Liver (tissue), 3 donors: ENCODE results near the gene ARF1.

Experiments
- EGR1 ChIP-seq, 2 donors: IDR thresholded peaks; 2 replicates each; pipeline ENCODE4 v1.6.1; 2016 to 2018; ENCODE audit warnings: antibody characterized with exemption in 2 of 2, low read depth in 2 of 2
- FOXA1 ChIP-seq: IDR thresholded peaks from 2 replicates; pipeline ENCODE4 v1.6.1; 2016; ENCODE audit warnings: antibody characterized with exemption
- FOXA2 ChIP-seq: IDR thresholded peaks from 2 replicates; pipeline ENCODE4 v1.6.1; 2016; ENCODE audit warnings: antibody characterized with exemption
- GABPA ChIP-seq, 2 donors: IDR thresholded peaks in 1 of 2; conservative IDR thresholded peaks in 1 of 2; 2 replicates each; pipeline ENCODE4 v1.6.1; 2016; ENCODE audit warnings: antibody characterized with exemption in 2 of 2, mild to moderate bottlenecking in 1 of 2, moderate library complexity in 1 of 2
- NR2F2 ChIP-seq: IDR thresholded peaks from 2 replicates; pipeline ENCODE4 v1.6.1; 2016; ENCODE audit warnings: antibody characterized with exemption
- RAD21 ChIP-seq, 2 donors: IDR thresholded peaks; 2 replicates each; pipeline ENCODE4 v1.6.1; 2016; ENCODE audit warnings: antibody characterized with exemption in 2 of 2, mild to moderate bottlenecking in 2 of 2
- RXRA ChIP-seq, 2 donors: IDR thresholded peaks; 2 replicates each; pipeline ENCODE4 v1.6.1; 2017 to 2018; ENCODE audit warnings: antibody characterized with exemption in 2 of 2, mild to moderate bottlenecking in 1 of 2
- SP1 ChIP-seq: IDR thresholded peaks from 2 replicates; pipeline ENCODE4 v1.6.1; 2018; ENCODE audit warnings: antibody characterized with exemption, mild to moderate bottlenecking
- TAF1 ChIP-seq: conservative IDR thresholded peaks from 2 replicates; pipeline ENCODE4 v1.6.1; 2016; ENCODE audit warnings: antibody characterized with exemption, mild to moderate bottlenecking
- YY1 ChIP-seq: IDR thresholded peaks from 2 replicates; pipeline ENCODE4 v1.6.1; 2016; ENCODE audit warnings: antibody characterized with exemption, mild to moderate bottlenecking
- TF ChIP-seq, protein P1 (sequence below): fragments of 150-350 bp; IDR thresholded peaks from 2 replicates; pipeline ENCODE4 v1.5.1; 2017; ENCODE audit warnings: improper control_type of control experiment, low read depth, low read length; ENCODE audit not compliant: missing input control
- TF ChIP-seq, protein P2 (sequence below): IDR thresholded peaks from 2 replicates; pipeline ENCODE4 v1.6.1; 2016; ENCODE audit warnings: antibody characterized with exemption, mild to moderate bottlenecking
- TF ChIP-seq, protein P3 (sequence below): IDR thresholded peaks from 2 replicates; pipeline ENCODE4 v1.6.1; 2016; ENCODE audit warnings: antibody characterized with exemption
- donor health status: healthy.
- donor health status: healthy.

DNA sequence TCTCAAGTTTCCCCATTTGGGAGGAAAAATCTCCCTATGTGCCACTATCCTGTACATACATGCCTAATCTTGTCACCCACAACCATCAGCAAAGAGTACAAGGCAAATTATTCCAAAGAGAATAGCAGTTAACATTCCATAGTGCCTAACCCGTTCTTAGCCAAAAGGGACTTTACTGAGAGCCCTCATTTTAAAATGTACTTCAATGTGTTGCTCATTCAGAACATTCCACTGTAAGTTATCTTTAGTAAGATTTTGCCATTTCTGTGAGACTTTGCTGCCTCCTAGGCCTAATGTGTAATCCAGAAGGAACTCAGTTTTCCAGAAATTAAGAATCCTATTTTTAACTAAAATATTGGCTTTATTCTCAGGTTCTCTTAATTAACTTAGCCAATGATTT lies 37.8 kb downstream of the ARF1 start:
- TF ChIP-seq, protein P1, sequence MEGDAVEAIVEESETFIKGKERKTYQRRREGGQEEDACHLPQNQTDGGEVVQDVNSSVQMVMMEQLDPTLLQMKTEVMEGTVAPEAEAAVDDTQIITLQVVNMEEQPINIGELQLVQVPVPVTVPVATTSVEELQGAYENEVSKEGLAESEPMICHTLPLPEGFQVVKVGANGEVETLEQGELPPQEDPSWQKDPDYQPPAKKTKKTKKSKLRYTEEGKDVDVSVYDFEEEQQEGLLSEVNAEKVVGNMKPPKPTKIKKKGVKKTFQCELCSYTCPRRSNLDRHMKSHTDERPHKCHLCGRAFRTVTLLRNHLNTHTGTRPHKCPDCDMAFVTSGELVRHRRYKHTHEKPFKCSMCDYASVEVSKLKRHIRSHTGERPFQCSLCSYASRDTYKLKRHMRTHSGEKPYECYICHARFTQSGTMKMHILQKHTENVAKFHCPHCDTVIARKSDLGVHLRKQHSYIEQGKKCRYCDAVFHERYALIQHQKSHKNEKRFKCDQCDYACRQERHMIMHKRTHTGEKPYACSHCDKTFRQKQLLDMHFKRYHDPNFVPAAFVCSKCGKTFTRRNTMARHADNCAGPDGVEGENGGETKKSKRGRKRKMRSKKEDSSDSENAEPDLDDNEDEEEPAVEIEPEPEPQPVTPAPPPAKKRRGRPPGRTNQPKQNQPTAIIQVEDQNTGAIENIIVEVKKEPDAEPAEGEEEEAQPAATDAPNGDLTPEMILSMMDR, result no peak
- no peak for TF ChIP-seq TAF1
- TF ChIP-seq NR2F2, result no peak
- no peak for TF ChIP-seq RAD21 (IDR thresholded peaks at IDR 0.05)
- TF ChIP-seq FOXA2, result no peak
- TF ChIP-seq, protein P2, sequence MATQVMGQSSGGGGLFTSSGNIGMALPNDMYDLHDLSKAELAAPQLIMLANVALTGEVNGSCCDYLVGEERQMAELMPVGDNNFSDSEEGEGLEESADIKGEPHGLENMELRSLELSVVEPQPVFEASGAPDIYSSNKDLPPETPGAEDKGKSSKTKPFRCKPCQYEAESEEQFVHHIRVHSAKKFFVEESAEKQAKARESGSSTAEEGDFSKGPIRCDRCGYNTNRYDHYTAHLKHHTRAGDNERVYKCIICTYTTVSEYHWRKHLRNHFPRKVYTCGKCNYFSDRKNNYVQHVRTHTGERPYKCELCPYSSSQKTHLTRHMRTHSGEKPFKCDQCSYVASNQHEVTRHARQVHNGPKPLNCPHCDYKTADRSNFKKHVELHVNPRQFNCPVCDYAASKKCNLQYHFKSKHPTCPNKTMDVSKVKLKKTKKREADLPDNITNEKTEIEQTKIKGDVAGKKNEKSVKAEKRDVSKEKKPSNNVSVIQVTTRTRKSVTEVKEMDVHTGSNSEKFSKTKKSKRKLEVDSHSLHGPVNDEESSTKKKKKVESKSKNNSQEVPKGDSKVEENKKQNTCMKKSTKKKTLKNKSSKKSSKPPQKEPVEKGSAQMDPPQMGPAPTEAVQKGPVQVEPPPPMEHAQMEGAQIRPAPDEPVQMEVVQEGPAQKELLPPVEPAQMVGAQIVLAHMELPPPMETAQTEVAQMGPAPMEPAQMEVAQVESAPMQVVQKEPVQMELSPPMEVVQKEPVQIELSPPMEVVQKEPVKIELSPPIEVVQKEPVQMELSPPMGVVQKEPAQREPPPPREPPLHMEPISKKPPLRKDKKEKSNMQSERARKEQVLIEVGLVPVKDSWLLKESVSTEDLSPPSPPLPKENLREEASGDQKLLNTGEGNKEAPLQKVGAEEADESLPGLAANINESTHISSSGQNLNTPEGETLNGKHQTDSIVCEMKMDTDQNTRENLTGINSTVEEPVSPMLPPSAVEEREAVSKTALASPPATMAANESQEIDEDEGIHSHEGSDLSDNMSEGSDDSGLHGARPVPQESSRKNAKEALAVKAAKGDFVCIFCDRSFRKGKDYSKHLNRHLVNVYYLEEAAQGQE, result no peak
- TF ChIP-seq YY1, result no peak
- TF ChIP-seq, protein P3, sequence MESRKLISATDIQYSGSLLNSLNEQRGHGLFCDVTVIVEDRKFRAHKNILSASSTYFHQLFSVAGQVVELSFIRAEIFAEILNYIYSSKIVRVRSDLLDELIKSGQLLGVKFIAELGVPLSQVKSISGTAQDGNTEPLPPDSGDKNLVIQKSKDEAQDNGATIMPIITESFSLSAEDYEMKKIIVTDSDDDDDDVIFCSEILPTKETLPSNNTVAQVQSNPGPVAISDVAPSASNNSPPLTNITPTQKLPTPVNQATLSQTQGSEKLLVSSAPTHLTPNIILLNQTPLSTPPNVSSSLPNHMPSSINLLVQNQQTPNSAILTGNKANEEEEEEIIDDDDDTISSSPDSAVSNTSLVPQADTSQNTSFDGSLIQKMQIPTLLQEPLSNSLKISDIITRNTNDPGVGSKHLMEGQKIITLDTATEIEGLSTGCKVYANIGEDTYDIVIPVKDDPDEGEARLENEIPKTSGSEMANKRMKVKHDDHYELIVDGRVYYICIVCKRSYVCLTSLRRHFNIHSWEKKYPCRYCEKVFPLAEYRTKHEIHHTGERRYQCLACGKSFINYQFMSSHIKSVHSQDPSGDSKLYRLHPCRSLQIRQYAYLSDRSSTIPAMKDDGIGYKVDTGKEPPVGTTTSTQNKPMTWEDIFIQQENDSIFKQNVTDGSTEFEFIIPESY, result no peak
- TF ChIP-seq RXRA (IDR thresholded peaks at IDR 0.05), result no peak
- no peak for TF ChIP-seq FOXA1
- TF ChIP-seq EGR1 (IDR thresholded peaks at IDR 0.05; ENCODE audit: low read depth in 2 of 2), result no peak
- TF ChIP-seq SP1, result no peak
- no peak for TF ChIP-seq GABPA (IDR thresholded peaks at IDR 0.05 in 1 of 2, conservative IDR thresholded peaks at IDR 0.05 in 1 of 2)
